Karpas-422 (cell line): Measurements from ENCODE around the gene CENPP. TPM values are rescaled to one million over a fixed set of nuclear protein-coding genes. Genes with fewer than 3 reads are reported as not detected.

ENCODE experiments used
- DNase-seq: peaks from one replicate; pipeline ENCODE4 v3.0.0-alpha.2; 2015
- H2AFZ ChIP-seq: fragments of 200-600 bp; sonication (generic); 2 replicates; pipeline ENCODE4 v1.6.1; 2014; ENCODE audit warnings: antibody characterized with exemption, low read length, mixed read lengths
- H3K27ac ChIP-seq: fragments of 200-600 bp; sonication (generic); 2 replicates; pipeline ENCODE4 v1.5.1; 2014; ENCODE audit warnings: mild to moderate bottlenecking, low read length, moderate library complexity
- H3K27me3 ChIP-seq: fragments of 200-600 bp; sonication (generic); 2 replicates; pipeline ENCODE4 v1.6.1; 2014; ENCODE audit warnings: low read length, mixed read lengths
- H3K36me3 ChIP-seq: fragments of 200-600 bp; sonication (generic); 2 replicates; pipeline ENCODE4 v1.6.1; 2014; ENCODE audit warnings: low read length, mixed read lengths; ENCODE audit not compliant: insufficient read depth
- H3K4me1 ChIP-seq: fragments of 200-600 bp; sonication (generic); 2 replicates; pipeline ENCODE4 v1.6.1; 2014; ENCODE audit warnings: mild to moderate bottlenecking, low read length, mixed read lengths
- H3K4me2 ChIP-seq: fragments of 200-600 bp; sonication (generic); 2 replicates; pipeline ENCODE4 v1.6.1; 2014; ENCODE audit warnings: low read length, low read depth, mild to moderate bottlenecking; ENCODE audit not compliant: poor library complexity, severe bottlenecking
- H3K4me3 ChIP-seq: fragments of 200-600 bp; sonication (generic); 2 replicates; pipeline ENCODE4 v1.5.1; 2014; ENCODE audit warnings: mild to moderate bottlenecking, antibody characterized with exemption, low read length, mixed read lengths
- H3K79me2 ChIP-seq: fragments of 200-600 bp; sonication (generic); 2 replicates; pipeline ENCODE4 v1.6.1; 2014; ENCODE audit warnings: mild to moderate bottlenecking, low read length, mixed read lengths
- H3K9ac ChIP-seq: fragments of 200-600 bp; sonication (generic); 2 replicates; pipeline ENCODE4 v1.6.0; 2014; ENCODE audit warnings: low read length
- H3K9me2 ChIP-seq: fragments of 200-600 bp; sonication (generic), shearing (Covaris generic); replicated peaks from 2 replicates; pipeline ENCODE4 v1.6.0; 2014; ENCODE audit warnings: mild to moderate bottlenecking, low read length, moderate library complexity; ENCODE audit not compliant: insufficient read depth
- H3K9me3 ChIP-seq: fragments of 300-700, 200-600 bp; sonication (generic); 2 replicates; pipeline ENCODE4 v1.6.1; 2014; ENCODE audit warnings: low read length, mixed read lengths
- H4K20me1 ChIP-seq: fragments of 200-600 bp; sonication (generic); 2 replicates; pipeline ENCODE4 v1.6.1; 2014; ENCODE audit warnings: mild to moderate bottlenecking, antibody characterized with exemption, low read length, low read depth; ENCODE audit not compliant: insufficient read depth
- total RNA-seq: library from RNA; depleted of rRNA; stranded (reverse); fragments of >200 nt; shearing (Covaris generic); gene quantifications from 2 replicates; pipeline ENCODE4 v1.2.3, GENCODE V29; 2014; ENCODE audit warnings: low replicate concordance

The CENPP gene
- total RNA-seq, 1 experiment from 2014 or later = 12.6 TPM

DNA sequence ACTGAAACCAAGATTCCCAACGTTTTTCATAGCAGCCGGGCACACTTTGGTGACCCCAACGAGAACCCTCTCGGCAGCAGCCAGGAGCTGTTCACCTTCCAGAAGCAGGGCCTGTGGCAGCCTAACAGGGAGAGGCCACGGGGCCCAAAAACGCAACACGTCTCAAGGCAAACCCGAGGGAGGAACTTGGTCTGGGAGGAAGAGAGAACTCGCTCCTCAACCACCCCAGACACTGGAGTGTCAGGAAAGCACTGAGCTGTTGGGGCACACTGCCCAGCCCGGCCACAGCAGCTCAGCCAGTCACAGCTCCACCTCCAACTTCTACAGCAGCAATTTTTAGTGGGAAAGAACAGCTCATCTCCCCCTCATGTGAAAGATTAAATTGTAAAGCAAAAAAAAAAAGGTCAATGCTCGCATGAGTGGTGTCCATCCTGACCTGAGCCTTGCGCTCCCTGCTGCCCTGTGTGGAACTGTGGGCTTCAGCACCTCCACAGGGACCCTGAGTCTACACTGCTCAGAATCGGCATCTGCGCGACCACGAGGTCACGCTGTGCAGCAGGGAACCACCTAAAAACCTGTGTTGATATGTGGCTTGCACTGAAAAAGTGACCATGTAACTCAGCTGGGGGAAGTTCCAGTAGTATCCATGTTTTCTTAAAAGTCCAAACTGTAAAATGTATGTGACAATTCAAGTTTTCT is 289.2 kb downstream of the CENPP start:
- Histone ChIP-seq H3K36me3 (peaks cover 36% of the 10 kb centered on the region), H3K9me3 (no peaks in the 10 kb centered on the region), H3K4me3 (no peak overlapping the region), H3K27me3 (no peaks in the 10 kb centered on the region), H3K4me1 (no peaks in the 10 kb centered on the region), H3K27ac (no peak overlapping the region), H3K79me2 (no peaks in the 10 kb centered on the region), H3K4me2 (no peak overlapping the region), H4K20me1 (0 out of 2 replicates have a peak, but pooled peaks cover 2% of the 10 kb centered on the region), H3K9ac (no peak overlapping the region), H3K9me2 (no peaks in the 10 kb centered on the region), H2AFZ (no peak overlapping the region)
- DNase-seq = no peak

DNA sequence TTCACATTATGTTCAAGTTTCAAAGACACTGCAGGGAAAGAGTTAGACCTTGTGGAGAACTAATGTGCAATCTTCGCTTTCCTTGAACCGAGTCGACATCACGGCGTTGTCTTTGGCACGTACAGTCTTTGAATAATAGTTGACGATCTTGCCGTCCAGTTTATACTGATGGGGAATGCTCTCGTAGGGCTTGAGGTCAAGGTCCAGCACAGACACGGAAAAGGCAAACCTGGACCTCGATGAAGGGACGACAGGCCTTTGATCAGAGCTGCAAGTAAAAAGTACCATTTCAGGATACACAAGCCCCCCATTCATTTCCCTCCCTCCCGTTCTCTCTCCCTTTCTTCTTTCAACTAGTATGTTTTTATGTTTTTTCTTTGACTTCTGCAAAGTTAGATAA is 290.0 kb downstream of the CENPP start:
- no peak for DNase-seq
- peaks cover 39% of the 10 kb centered on the region for H3K36me3 ChIP-seq
- H3K9me2 ChIP-seq = no peaks in the 10 kb centered on the region
- no peaks in the 10 kb centered on the region for H3K4me1 ChIP-seq
- no peaks in the 10 kb centered on the region for H3K9me3 ChIP-seq
- H3K4me3 ChIP-seq = no peak overlapping the region
- no peak overlapping the region for H3K4me2 ChIP-seq
- H3K79me2 ChIP-seq = peaks cover 4% of the 10 kb centered on the region; the same call in 1 of the 2 replicates
- H3K27me3 ChIP-seq = no peaks in the 10 kb centered on the region
- no peak overlapping the region for H2AFZ ChIP-seq
- H4K20me1 ChIP-seq = 0 out of 2 replicates have a peak, but pooled peaks cover 2% of the 10 kb centered on the region
- no peak overlapping the region for H3K27ac ChIP-seq
- no peak overlapping the region for H3K9ac ChIP-seq

DNA sequence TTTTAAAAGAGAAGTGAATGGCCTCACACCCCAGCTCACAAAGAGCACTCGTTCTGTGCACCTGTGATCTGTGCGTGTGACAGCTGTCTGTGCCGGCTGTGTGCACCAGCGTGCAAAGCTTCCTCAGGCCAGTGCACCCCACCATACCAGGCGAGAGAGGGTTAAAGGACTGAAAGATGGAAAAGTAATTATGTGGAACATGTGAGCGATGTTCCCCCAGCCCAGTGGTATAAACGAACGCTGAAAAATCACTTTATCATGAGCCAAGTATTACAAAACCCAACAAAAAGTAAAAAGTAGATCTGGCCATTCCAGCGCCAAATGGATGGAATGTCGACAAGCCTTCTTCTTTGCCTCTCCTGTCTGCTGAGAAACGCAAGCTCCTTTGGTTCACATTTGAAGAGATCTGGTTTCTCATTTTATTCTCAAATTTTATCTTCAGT is 290.5 kb downstream of the CENPP start:
- Histone ChIP-seq H3K27me3 (no peaks in the 10 kb centered on the region), H3K4me1 (no peaks in the 10 kb centered on the region), H3K79me2 (peaks cover 5% of the 10 kb centered on the region; the same call in 1 of the 2 replicates), H3K9me2 (no peaks in the 10 kb centered on the region), H3K27ac (no peak overlapping the region), H3K36me3 (peaks cover 39% of the 10 kb centered on the region), H2AFZ (no peak overlapping the region), H4K20me1 (0 out of 2 replicates have a peak, but pooled peaks cover 2% of the 10 kb centered on the region), H3K9ac (no peak overlapping the region), H3K4me2 (no peak overlapping the region), H3K9me3 (no peaks in the 10 kb centered on the region), H3K4me3 (no peak overlapping the region)
- DNase-seq = no peak

DNA sequence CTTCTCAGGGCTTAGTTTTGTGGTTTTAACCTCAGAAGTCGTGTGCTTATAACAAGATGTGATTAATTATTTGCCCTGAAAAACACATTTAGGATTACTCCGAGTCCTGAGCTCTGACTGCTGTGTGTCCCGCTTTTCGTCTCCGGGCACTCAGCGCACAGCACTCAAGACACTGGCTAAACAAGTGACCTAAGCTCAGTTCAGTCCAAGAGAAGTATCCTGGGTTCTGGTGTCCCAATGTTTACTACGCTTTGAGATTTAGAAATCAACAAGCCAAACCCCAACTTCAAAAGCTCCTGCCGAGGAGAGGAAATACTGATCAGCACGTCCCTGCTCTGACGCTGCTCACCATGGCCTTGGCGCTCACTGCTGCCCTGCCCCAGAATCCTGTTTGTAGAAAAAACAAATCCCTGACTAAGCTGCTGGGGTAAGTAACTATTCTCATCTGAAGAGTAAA is 290.9 kb downstream of the CENPP start:
- no peaks in the 10 kb centered on the region for H3K9me2 ChIP-seq
- DNase-seq = no peak
- H3K4me2 ChIP-seq = no peak overlapping the region
- H3K79me2 ChIP-seq = peaks cover 5% of the 10 kb centered on the region; the same call in 1 of the 2 replicates
- H3K4me3 ChIP-seq = no peak overlapping the region
- no peak overlapping the region for H2AFZ ChIP-seq
- no peaks in the 10 kb centered on the region for H3K27me3 ChIP-seq
- no peaks in the 10 kb centered on the region for H3K4me1 ChIP-seq
- 0 out of 2 replicates have a peak, but pooled peaks cover 2% of the 10 kb centered on the region for H4K20me1 ChIP-seq
- peaks cover 40% of the 10 kb centered on the region for H3K36me3 ChIP-seq
- no peak overlapping the region for H3K9ac ChIP-seq
- H3K9me3 ChIP-seq = no peaks in the 10 kb centered on the region
- H3K27ac ChIP-seq = no peak overlapping the region

DNA sequence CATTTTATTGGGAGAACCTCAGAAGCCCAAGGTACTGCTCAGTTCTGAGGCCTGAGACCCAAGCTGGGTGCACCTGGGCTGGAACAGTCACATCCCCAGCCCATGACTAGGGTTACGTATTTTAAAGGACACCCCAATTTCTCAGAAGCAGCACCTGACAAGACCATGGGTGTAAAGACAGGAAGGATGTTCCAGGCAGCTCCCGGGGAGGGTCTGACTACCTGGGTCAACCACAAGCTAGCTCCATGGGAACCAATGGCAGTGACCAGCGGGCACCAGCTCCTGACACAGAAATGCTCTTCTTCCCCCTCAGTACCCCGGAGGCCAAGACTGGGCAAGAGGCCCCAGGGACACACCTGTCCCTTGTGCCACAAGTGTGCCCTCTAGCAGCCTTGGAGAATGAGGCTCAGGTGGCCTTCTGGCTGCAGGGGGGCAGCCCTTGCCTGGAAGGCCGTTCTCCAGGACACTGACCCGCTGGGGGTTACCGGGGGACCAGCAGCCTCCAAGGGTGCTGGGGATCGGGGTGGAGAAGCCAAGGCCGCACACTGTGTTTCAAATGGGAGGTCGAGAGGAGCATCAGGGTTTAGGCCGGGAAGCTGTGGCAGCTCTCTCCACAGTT is 291.6 kb downstream of the CENPP start:
- H3K27me3 ChIP-seq = no peaks in the 10 kb centered on the region
- no peaks in the 10 kb centered on the region for H3K9me3 ChIP-seq
- H3K27ac ChIP-seq = no peak overlapping the region
- no peaks in the 10 kb centered on the region for H3K4me1 ChIP-seq
- H3K9me2 ChIP-seq = no peaks in the 10 kb centered on the region
- H2AFZ ChIP-seq = no peak overlapping the region
- peaks cover 5% of the 10 kb centered on the region; the same call in 1 of the 2 replicates for H3K79me2 ChIP-seq
- no peak overlapping the region for H3K4me3 ChIP-seq
- H3K9ac ChIP-seq = no peak overlapping the region
- H3K36me3 ChIP-seq = peaks cover 36% of the 10 kb centered on the region
- H4K20me1 ChIP-seq = 0 out of 2 replicates have a peak, but pooled peaks cover 2% of the 10 kb centered on the region
- no peak overlapping the region for H3K4me2 ChIP-seq
- no peak for DNase-seq

DNA sequence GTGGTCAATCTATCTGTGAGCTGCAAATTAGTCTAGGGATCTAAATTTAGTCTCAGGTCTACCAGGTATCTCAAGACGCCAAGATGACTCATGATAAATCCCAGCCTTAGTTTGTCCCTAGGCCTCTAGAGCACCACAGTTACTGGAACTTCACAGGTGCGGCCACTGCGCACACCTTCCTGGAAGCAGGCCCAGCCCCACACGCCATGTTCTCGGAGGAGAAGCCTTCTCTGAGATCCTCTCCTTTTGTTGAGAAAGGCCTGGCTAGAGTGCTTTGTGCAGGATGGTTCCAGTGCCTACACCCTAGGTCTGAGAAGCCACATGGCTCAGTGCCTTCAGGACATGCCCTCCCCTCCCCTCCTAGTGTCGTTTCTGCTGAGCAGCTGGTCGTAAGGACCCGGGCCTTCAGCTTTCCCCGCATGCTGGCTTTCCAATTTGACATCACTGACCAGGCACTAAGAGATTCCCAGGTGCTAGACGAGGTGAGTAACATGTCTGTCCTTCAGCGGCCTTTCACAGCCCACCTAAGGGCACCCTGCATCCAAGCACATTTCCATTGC is 292.3 kb downstream of the CENPP start:
- Histone ChIP-seq H3K9me3 (no peaks in the 10 kb centered on the region), H3K4me2 (no peak overlapping the region), H3K27ac (no peak overlapping the region), H3K36me3 (peaks cover 31% of the 10 kb centered on the region), H3K4me3 (no peak overlapping the region), H3K9me2 (no peaks in the 10 kb centered on the region), H3K9ac (no peak overlapping the region), H2AFZ (no peak overlapping the region), H3K79me2 (peaks cover 5% of the 10 kb centered on the region; the same call in 1 of the 2 replicates), H3K4me1 (no peaks in the 10 kb centered on the region), H4K20me1 (0 out of 2 replicates have a peak, but pooled peaks cover 2% of the 10 kb centered on the region), H3K27me3 (no peaks in the 10 kb centered on the region)
- DNase-seq = no peak

DNA sequence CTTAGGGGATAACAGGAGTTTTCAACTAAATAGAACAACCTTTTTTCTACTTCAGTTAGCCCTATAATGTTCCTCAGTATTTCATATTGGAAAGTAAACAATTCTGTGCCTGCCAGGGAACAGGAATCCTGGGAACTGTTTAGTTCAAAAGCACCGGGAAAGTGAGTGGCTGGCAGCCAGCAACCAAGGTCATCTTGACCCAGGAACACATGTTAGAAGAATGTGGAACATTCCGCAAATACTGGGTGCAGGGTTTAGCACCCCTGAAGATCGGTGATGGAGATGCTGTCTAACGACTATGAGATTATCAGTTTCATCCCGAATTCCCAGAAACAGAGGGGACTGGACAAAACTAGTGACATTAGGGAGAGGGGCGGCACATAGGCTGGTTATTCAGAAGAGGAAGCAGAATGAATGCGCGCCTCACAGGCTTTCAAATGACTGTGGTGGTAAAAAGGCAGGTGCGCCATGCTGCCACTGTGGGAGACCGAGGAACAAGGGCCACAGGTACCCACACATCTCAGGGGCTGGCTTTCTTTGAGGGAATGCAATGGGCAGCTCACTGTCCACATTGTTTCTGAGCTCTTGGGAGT is 293.0 kb downstream of the CENPP start:
- Histone ChIP-seq H3K4me2 (no peak overlapping the region), H3K4me1 (no peaks in the 10 kb centered on the region), H4K20me1 (0 out of 2 replicates have a peak, but pooled peaks cover 2% of the 10 kb centered on the region), H3K4me3 (no peak overlapping the region), H2AFZ (no peak overlapping the region), H3K79me2 (peaks cover 7% of the 10 kb centered on the region; the same call in 1 of the 2 replicates), H3K36me3 (peaks cover 25% of the 10 kb centered on the region), H3K27me3 (no peaks in the 10 kb centered on the region), H3K9me3 (no peaks in the 10 kb centered on the region), H3K9ac (no peak overlapping the region), H3K9me2 (no peaks in the 10 kb centered on the region), H3K27ac (no peak overlapping the region)
- no peak for DNase-seq
